GM12878 (cell line): ENCODE results near the gene NPL.

Source experiments
- CTCF ChIP-seq, 3 experiments: IDR thresholded peaks in 2 of 3; conservative IDR thresholded peaks in 1 of 3; 2 replicates each; pipeline ENCODE4 v1.5.1; 2011; ENCODE audit warnings: low read depth in 3 of 3, low read length in 3 of 3, mild to moderate bottlenecking in 3 of 3, control low read depth in 2 of 3, moderate library complexity in 2 of 3, inconsistent platforms in 1 of 3, mixed read lengths in 1 of 3; ENCODE audit not compliant: control insufficient read depth in 2 of 3, insufficient read depth in 1 of 3; ENCODE audit errors: extremely low read depth in 1 of 3
- ESRRA ChIP-seq: IDR thresholded peaks from 2 replicates; pipeline ENCODE4 v1.6.1; 2012; ENCODE audit warnings: mild to moderate bottlenecking, low read length, improper control_type of control experiment
- NFYA ChIP-seq: IDR thresholded peaks from 2 replicates; pipeline ENCODE4 v1.6.1; 2011; ENCODE audit warnings: low read depth, mild to moderate bottlenecking, low read length, improper control_type of control experiment, borderline replicate concordance
- TAF1 ChIP-seq: IDR thresholded peaks from 2 replicates; pipeline ENCODE4 v1.6.1; 2011; ENCODE audit warnings: mild to moderate bottlenecking, low read depth, low read length, borderline replicate concordance
- TCF7 ChIP-seq: IDR thresholded peaks from 2 replicates; pipeline ENCODE4 v1.6.1; 2014; ENCODE audit warnings: antibody characterized with exemption, borderline replicate concordance
- ZBED1 ChIP-seq: IDR thresholded peaks from 2 replicates; pipeline ENCODE4 v1.6.1; 2016; ENCODE audit warnings: borderline replicate concordance

DNA sequence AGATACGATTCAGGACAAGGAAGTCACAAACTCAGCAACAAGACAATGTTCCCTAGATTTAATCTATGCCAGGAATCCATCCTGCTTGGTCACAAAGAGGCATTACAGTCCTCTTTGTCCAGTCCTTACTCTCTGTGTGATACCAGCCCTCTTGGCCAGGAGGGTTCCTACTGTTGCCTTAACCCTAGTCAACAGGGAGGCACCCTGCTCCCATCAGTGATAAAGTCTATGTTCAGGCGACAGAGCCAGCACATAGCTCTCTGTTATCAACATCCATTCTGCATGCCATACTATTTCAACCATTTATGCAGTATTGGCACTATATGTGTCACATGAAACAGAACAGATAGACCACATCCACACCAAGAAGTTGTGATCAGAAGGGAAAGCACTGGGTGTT is 4.4 kb upstream of the NPL start:
- no peak for TF ChIP-seq TAF1
- TF ChIP-seq ZBED1 = no peak
- TF ChIP-seq NFYA = no peak
- no peak for TF ChIP-seq TCF7
- TF ChIP-seq CTCF (IDR thresholded peaks at IDR 0.05 in 2 of 3, conservative IDR thresholded peaks at IDR 0.05 in 1 of 3; ENCODE audit: control insufficient read depth in 2 of 3, extremely low read depth in 1 of 3, insufficient read depth in 1 of 3, low read depth in 3 of 3, low read length in 3 of 3) = no peak
- no peak for TF ChIP-seq ESRRA
